Activated CD8-positive, alpha-beta memory T cell treated with anti-CD3 and anti-CD28 coated beads for 4 hours (primary cell): ENCODE data around the gene FYN.

Experiments used
- DNase-seq, 2 donors: peaks; one replicate each; pipeline ENCODE4 v3.0.0-alpha.2; 2020; ENCODE audit warnings: low read depth in 2 of 2

Gene FYN

DNA sequence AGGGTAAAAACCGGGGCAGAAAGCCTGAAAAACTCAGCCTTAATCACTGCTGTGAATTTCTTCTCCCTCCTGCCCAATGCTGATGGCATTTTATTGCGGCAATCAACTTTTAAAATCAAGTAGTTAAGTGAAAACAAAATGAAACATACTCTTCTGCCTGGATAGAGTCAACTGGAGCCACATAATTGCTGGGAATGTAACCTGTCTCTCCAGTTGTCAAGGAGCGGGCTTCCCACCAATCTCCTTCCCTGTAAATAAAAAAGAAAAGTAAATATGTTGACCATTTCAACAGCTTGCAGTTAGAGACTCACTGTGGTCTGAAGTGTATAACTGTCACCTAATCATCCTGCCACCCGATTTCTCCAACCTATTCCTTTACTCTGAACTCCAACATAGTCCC lies 165.5 kb downstream of the FYN start:
- no peak for DNase-seq

DNA sequence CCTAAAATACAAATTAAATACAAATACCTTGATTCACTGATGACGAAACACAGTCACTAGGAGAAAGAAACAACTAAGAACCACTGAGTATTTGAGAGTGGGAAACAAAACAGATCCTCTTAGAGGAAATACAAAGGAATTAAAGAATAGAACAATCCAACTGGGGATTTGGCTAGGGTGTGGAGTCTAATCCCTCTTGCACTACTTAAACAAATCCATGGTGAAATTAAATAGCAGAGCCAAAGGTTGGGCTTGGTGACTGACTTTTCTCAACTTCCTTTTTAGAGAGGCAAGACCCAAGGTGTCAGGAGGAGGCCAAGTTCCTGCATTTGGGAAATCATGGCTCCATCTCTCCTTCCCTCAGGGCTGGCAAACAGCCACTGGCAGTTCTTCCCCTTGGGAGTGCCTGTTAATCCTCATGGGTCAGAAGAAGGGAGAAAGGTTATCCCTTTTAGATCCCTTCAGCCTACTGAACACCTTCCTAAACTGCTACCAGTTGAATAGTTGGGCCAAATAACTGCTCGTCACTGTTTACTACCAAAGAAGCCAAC lies 166.3 kb downstream of the FYN start:
- no peak for DNase-seq

DNA sequence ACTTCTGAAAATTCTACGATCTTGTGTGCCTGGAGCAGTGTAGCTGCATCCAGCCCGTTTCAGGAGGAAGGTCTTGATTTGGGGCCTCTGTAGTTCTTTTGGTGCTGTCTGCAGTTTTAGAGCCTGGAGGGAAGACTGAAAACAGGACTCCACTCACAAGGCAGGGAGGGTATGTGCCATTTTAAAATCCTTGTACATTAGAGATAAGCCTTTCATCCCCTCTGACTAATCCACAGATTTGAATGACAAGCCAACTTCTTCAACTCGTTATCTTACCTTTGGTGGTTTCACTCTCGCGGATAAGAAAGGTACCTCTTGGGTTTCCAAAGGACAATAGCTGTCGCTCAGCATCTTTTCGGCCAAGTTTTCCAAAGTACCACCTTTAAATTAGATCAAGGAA lies 169.5 kb downstream of the FYN start:
- no peak for DNase-seq

DNA sequence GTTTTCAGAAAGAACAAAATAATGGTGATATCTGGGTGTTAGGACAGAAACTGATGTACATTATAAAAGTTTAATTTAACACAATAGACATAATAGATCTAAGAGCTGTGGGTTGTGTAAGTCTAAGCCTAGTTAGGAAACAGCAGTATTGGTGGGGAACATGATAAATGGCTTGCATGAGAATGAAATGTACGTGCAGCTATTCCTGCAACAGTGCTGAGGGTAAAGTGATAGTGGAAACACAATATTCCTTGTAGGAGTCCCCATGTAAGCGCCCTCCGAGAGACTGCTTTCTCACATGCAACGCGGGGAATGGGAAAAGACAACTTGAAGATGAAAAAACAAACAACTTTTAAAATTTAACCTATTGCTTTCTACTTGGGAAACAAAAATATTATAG lies 171.0 kb downstream of the FYN start:
- no peak for DNase-seq

GRCh38 chr6:111701146-111701545 lies 172.1 kb downstream of the FYN start:
- no peak for DNase-seq

DNA sequence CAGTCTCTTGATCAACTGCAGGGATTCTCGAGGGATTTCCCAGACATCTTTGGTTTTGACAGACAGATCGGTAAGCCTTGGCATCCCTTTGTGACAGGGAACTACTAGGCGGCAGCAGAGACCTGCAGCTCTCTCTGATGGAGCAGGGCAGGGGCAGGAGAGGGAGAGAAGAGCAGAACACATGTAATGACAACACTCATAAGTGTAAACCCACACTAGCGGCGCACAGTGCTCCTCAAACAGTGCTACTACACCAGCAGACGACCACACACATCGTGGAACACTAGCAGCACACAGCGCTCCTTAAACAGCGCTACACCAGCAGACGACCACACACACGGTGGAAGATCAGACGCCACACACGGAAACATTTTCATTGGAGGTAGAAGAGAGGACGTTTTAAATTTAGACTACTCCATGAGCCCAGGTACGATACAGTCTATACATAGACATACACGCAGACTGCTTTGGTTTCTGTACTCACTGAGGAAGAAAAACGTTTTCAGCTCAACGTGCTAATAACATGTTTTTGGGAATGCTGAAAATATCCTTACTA lies 173.0 kb downstream of the FYN start:
- DNase-seq: no peak

DNA sequence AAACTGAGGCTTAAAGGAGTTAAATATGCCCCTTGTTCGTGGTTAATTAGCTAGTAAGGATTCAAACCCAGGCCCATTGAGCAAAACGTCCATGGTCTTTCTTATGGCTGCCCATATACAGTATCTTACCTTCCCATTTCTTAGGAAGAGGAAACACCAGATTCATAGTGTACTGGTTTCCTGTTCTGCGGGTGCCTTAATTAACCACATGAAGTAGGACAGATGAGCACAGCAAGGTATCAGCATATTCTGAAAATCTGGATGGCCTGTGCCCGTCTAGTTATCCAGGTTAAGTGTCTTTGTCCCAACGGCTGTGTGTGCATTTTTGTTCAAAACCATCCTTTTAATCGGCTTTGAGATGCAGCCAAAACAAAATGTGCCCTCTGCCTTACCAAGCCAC lies 174.1 kb downstream of the FYN start:
- DNase-seq: no peak

- DNase-seq: no peak
Measured at GRCh38 chr6:111696814-111697213, 176.4 kb downstream of the FYN start.

DNA sequence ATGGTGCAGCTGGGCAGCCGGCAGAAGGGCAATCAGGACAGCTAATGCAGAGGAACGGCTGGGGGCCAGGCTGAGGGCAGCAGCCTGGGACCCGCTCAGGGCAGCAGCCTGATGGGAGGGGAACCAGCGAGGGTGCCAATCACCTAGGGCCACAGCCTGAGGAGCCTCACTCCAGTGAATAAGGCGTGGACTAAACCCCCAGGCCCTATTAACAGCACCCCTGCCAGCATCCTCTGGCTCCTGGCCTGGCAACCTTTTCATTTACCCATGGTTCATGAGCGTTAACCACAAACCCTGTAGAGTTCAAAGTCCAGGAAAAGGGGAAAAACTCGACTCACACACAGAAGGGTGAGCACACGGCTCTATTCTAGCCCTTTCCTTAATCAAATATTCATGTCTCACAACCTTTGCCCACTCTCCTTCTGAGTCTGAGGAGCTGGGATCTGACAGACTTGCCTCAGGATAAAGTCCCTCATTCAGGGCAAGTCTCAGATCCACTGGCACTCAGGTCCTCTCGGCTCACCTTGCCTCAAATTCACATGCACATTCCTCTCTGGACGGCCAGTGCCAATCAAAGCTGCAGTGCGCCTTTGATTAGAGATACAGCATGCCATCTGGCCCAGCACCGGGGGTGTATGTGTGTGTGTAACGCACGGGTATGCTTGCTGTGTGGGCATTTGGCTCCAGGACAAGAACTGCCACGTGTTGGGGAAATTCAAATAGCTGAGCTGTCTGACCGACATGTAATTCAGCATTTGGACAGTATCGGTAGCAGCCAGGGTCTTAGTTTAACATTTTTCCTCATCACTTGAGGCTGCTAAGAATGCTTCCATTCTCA lies 180.7 kb downstream of the FYN start:
- DNase-seq: no peak

DNA sequence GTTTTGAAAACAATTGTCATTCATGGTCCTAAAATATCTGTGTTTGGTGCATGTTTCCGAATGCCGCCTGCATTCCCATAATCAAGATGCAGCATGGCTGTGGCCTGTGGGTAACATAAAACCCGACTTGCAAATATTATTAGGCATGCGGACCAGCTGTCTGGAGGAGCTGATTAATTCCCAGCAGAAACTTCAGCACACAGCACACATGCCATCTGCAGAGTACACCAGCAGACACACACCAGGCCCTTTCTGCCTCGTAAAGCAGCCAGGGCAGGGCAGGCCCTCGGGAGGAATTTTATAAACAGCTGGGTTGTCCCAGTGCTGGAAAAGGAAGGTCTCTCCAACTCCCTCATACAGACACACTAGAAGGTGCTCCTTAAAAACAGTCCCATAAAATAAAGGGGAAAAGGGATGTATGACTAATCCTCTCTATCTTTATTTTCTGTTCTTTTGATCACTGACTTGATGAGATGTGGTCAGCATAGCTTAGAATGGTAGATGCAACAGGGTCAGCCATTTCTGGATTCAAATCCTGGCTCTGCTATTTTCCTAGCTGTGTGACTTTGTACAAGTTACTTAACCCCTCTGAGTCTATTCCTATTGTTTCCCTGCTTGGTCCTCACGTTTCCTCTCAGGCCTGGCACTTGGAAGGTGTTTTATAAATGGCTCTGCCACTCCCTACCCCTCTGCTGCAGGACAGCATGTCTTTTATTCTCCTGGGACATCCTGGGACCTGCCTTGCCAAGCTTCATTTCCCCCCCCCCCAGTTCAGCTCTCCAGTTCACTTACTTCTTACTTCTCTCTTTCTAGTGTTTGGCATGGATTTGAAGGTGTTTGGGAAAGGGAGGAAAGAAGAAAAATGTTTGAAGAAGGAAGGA lies 181.7 kb downstream of the FYN start:
- no peak for DNase-seq

- DNase-seq: no peak
Measured at GRCh38 chr6:111689946-111690345, 183.3 kb downstream of the FYN start.

- DNase-seq: no peak
Measured at GRCh38 chr6:111689419-111689818, 183.8 kb downstream of the FYN start.

GRCh38 chr6:111688331-111688730 lies 184.9 kb downstream of the FYN start:
- DNase-seq: no peak

GRCh38 chr6:111687652-111688051 lies 185.6 kb downstream of the FYN start:
- no peak for DNase-seq

GRCh38 chr6:111686932-111687266 lies 186.4 kb downstream of the FYN start:
- no peak for DNase-seq

DNA sequence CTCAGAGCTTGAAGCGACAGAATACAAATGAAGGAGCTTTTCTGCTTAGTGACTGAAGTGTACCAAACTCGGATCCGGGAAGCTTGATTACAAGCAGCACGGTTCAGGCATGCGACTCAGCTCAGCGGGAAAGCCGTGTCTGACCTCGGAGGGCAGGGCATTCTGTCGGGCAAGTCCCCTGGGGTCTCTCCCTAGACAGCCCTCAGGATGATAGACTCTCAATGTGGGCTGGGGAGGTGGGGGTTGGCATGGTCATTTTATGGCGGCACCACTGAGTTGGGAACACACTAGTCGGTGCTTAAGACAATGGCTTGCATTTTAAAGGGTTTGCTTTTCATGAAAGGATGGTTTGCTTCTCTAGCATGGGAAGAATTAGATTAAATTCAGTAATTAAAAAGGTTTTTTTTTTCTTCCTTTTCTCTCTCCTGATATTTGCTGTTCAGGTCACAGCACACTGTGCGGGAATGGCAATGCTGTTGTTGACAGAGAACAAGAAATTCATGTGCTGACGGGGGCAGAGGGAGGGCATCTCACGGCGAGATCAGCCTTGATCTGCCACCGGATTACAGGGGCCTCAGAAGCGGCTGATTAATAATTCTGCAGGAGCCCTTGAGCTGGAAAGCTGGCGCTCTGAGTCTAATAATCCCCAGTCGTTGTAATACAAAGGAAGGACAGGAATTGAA lies 186.9 kb downstream of the FYN start:
- DNase-seq: no peak

- DNase-seq: no peak
Measured at GRCh38 chr6:111685526-111685925, 187.7 kb downstream of the FYN start.

DNA sequence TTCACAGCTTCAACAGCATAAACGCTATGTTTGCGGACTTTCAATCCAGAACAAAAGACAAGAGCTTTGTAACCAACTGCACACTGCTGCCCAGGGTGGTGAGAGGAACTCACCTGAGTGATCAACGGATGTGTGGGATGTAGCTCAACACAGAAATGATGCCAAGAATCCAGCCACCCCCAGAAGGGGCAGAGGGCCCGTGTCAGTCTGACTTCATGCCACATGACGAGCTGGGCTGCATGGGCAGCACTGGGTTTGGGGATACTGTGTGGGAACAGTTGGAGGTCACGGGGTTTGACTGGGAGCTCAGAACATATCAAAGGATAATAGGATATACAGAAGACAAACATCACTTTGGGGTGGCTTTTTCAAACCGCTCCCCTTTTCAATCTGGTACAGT lies 188.2 kb downstream of the FYN start:
- DNase-seq: no peak

DNA sequence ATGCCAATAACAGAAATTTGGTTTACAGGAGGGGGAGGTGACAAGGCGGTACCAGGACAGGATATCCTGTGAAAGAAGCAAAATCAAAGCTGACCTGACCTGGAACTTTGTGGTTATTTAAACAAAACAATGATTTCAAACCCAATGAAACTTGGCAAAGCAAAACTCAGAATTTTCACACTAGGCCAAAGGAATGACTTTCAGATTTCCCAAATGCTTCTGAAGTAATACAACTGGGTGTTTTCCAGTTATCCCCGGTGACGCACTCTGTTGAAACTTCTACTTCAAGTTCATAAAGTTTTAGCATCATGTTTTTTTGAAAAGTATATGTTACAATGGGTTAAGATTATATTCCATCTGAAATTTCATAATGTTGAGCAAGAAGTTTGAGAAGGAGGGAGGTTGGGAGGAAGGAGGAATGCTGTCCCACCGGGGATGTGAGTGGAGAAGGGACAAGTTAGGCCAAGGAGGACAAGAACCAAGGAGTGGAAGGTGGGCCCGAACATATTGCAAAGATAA lies 189.4 kb downstream of the FYN start:
- DNase-seq: no peak

- no peak for DNase-seq
Measured at GRCh38 chr6:111683157-111683556, 190.1 kb downstream of the FYN start.

- DNase-seq: no peak
Measured at GRCh38 chr6:111681860-111682259, 191.4 kb downstream of the FYN start.
